NCI-H1092 (cell line): ENCODE data around the gene CDH7.

Source experiments
- DNase-seq: peaks from one replicate; lab custom pipeline; 2025; lab: John Stamatoyannopoulos, UW

CDH7 gene

DNA sequence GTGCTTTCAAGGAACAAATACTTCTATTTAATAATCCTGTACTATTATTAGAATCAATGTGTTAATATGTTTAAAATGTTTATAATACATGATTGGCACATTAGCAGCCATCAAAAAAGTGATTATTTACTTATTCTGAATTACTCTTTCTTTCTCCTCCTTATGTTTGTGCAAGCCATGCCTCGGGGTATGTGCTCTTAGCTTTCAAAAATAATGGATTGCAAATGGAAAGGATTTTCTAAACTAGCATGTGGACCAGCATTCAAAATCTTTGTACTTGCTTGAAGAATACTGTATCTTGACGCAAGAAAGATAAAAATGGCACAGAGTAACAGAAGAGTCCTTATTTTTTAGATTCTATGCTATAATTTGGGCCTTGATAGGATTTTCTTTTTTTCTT, 156.5 kb downstream of the CDH7 start:
- DNase-seq, result no peak

DNA sequence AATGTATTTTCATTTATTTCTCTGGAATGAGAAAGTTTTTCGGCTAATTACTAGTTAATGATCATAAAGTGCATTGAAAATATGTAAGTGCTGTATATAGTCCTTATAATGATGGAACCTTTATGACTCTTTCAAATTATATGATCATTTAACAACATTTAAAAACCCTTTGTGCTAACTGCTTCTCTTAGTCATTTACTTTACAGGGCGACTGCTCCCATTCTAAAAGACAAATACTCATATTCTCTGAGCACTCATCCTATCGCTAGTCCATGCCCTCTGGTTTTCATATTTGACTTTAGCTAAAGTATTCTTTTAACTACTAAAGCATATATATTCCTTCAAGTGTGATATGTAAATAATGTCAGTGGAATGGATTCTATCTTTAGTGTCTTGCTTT, 168.2 kb downstream of the CDH7 start:
- no peak for DNase-seq

GRCh38 chr18:65919663-65920062, 168.9 kb downstream of the CDH7 start:
- DNase-seq, result no peak

- DNase-seq, result no peak
These were observed 171.3 kb downstream of the CDH7 start for GRCh38 chr18:65922103-65922502.

GRCh38 chr18:65924904-65925303, 174.1 kb downstream of the CDH7 start:
- no peak for DNase-seq

- DNase-seq, result no peak
These were observed 184.1 kb downstream of the CDH7 start for GRCh38 chr18:65934874-65935273.

GRCh38 chr18:65936678-65937077, 185.9 kb downstream of the CDH7 start:
- no peak for DNase-seq

- no peak for DNase-seq
These were observed 186.4 kb downstream of the CDH7 start for GRCh38 chr18:65937180-65937579.

DNA sequence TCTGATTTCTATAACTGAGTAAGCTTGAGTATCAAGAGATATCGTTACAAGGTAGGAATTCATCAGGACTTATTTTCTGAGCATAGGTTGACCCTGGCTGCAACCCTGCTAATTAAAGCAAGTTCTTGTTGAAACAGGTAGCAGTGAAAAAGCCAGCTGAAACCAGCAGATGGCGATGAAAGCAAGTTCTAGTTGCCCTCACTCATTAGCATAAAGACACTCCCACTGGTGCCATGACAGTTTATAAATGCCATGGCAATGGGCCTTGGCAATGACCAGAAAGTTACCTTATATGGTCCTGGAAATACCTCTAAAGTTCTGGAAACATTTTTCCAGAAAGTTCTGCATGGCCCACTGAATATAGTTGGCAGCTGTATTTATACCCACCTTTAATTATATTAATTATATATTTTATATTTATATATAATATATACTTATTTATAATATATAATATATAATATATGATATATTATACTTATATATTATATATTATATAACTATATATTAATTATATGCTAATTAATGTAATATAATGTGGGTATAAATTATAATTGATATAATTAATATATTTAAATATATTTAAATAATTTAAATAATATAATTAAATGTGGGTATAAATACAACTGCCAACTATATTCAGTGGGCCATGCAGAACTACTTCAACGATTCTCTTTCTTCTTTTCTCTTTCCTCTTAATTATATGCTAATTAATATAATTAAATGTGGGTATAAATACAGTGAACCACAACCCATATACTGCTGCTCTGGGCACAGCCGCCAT, 188.0 kb downstream of the CDH7 start:
- peak; percentile 17 for DNase-seq
